HCT116 (cell line): ENCODE measurements around the gene GSG1L. TPM values are rescaled to one million over a fixed set of nuclear protein-coding genes. Genes with fewer than 3 reads are reported as not detected.

Experiments used
- ATAC-seq: fragments of 200-7000 bp; cut with Tn5 transposase; 2 replicates; pipeline ENCODE4 v1.9.1; 2020; ENCODE audit warnings: mild to moderate bottlenecking, moderate library complexity
- BruUV-seq: library from RNA; stranded (reverse); fragments of 400-500 nt; replicated peaks from 2 replicates; lab custom pipeline; 2021; lab: Mats Ljungman, UMichigan
- CTCF ChIA-PET: fragments of 300-600 bp; sonication (Branson Sonifier 250); formaldehyde crosslinking; loops from one replicate; lab custom pipeline; 2021; ENCODE audit warnings: antibody characterized with exemption; lab: Charles Lee
- POLR2A ChIA-PET: fragments of 300-600, 350-600 bp; sonication (Branson Sonifier 250); formaldehyde crosslinking; loops from one replicate; lab custom pipeline; 2021; ENCODE audit warnings: antibody characterized with exemption; lab: Charles Lee
- RAD21 ChIA-PET, 2 experiments: fragments of 300-600 bp; sonication (Branson Sonifier 250); formaldehyde crosslinking; loops; one replicate each; lab custom pipeline; 2023; ENCODE audit warnings: low total read pairs in 2 of 2; ENCODE audit not compliant: uncharacterized antibody in 2 of 2, unreplicated experiment in 2 of 2, low non-redundant PET in 1 of 2; lab: Charles Lee
- DNase-seq: peaks from one replicate; pipeline ENCODE4 v3.0.0-alpha.2; 2010; ENCODE audit warnings: low read depth, low spot score
- H2AFZ ChIP-seq: fragments of 200-600 bp; shearing (Covaris generic), sonication (generic); 2 replicates; pipeline ENCODE4 v1.6.1; 2017; ENCODE audit warnings: low read depth, mixed run types, mixed read lengths, antibody characterized with exemption, low read length; ENCODE audit not compliant: poor library complexity, severe bottlenecking
- H3K27ac ChIP-seq: 2 replicates; pipeline ENCODE4 v1.5.1; 2012; ENCODE audit warnings: low read depth, low read length
- H3K27me3 ChIP-seq: fragments of 200-600 bp; sonication (generic); 2 replicates; pipeline ENCODE4 v1.6.1; 2016; ENCODE audit warnings: mixed run types, low read length, mixed read lengths; ENCODE audit not compliant: insufficient read depth
- H3K36me3 ChIP-seq, 2 experiments: fragments of 200-500 bp in 1 of 2; fragments of 200-600 bp in 1 of 2; sonication (Bioruptor generic) in 1 of 2; sonication (generic) in 1 of 2; 2 replicates each; pipeline versions ENCODE4 v1.5.1 to v1.6.1; 2014 to 2016; ENCODE audit warnings: low read length in 2 of 2, inconsistent platforms in 1 of 2, mixed read lengths in 1 of 2, mixed run types in 1 of 2; ENCODE audit not compliant: insufficient read depth in 2 of 2, control insufficient read depth in 1 of 2
- H3K4me1 ChIP-seq, 2 experiments: fragments of 200-600 bp in 1 of 2; sonication (generic) in 1 of 2; 2 replicates each; pipeline versions ENCODE4 v1.5.1 to v1.6.1; 2012 to 2017; ENCODE audit warnings: low read length in 2 of 2, inconsistent platforms in 1 of 2, mild to moderate bottlenecking in 1 of 2, mixed read lengths in 1 of 2, mixed run types in 1 of 2, moderate library complexity in 1 of 2; ENCODE audit not compliant: insufficient read depth in 2 of 2, control insufficient read depth in 1 of 2
- H3K4me2 ChIP-seq: fragments of 200-600 bp; sonication (generic); 2 replicates; pipeline ENCODE4 v1.6.1; 2017; ENCODE audit warnings: mixed run types, low read length, mixed read lengths
- H3K4me3 ChIP-seq, 2 experiments: fragments of 200-600 bp in 1 of 2; sonication (generic) in 1 of 2; replicated peaks in 1 of 2; 2 replicates each; pipeline ENCODE4 v1.5.1; 2011 to 2016; ENCODE audit warnings: low read length in 2 of 2, control low read depth in 1 of 2, low read depth in 1 of 2, mild to moderate bottlenecking in 1 of 2, mixed read lengths in 1 of 2, mixed run types in 1 of 2
- H3K79me2 ChIP-seq: fragments of 200-600 bp; sonication (generic); 2 replicates; pipeline ENCODE4 v1.6.1; 2017; ENCODE audit warnings: mild to moderate bottlenecking, mixed run types, low read length, moderate library complexity, mixed read lengths; ENCODE audit not compliant: insufficient read depth
- H3K9ac ChIP-seq: fragments of 200-600 bp; sonication (generic); 2 replicates; pipeline ENCODE4 v1.6.1; 2016; ENCODE audit warnings: low read length, mixed read lengths
- H3K9me2 ChIP-seq: fragments of 200-600 bp; sonication (generic), shearing (Covaris generic); 2 replicates; pipeline ENCODE4 v1.6.1; 2017; ENCODE audit warnings: mixed run types, mild to moderate bottlenecking, moderate library complexity; ENCODE audit not compliant: insufficient read depth
- H3K9me3 ChIP-seq, 2 experiments: fragments of 200-500 bp in 1 of 2; fragments of 200-600 bp in 1 of 2; sonication (Bioruptor generic) in 1 of 2; sonication (generic) in 1 of 2; 2 replicates each; pipeline ENCODE4 v1.6.1; 2014 to 2017; ENCODE audit warnings: low read length in 2 of 2, mixed read lengths in 2 of 2, inconsistent platforms in 1 of 2, low read depth in 1 of 2, mild to moderate bottlenecking in 1 of 2, mixed run types in 1 of 2, moderate library complexity in 1 of 2; ENCODE audit not compliant: control insufficient read depth in 1 of 2, insufficient read depth in 1 of 2
- H4K20me1 ChIP-seq: fragments of 200-600 bp; sonication (generic), shearing (Covaris generic); 2 replicates; pipeline ENCODE4 v1.6.1; 2017; ENCODE audit warnings: mixed run types, mild to moderate bottlenecking, moderate library complexity; ENCODE audit not compliant: insufficient read depth
- CBX3 ChIP-seq: IDR thresholded peaks from 2 replicates; pipeline ENCODE4 v1.6.1; 2012; ENCODE audit warnings: low read depth
- CEBPB ChIP-seq: IDR thresholded peaks from 2 replicates; pipeline ENCODE4 v1.6.1; 2012; ENCODE audit warnings: low read depth
- EGR1 ChIP-seq: IDR thresholded peaks from 2 replicates; pipeline ENCODE4 v1.6.1; 2012; ENCODE audit warnings: low read depth
- ELF1 ChIP-seq: IDR thresholded peaks from 2 replicates; pipeline ENCODE4 v1.6.1; 2012; ENCODE audit warnings: low read depth, borderline replicate concordance
- EZH2 ChIP-seq: fragments of 200-600 bp; sonication (generic); IDR thresholded peaks from 2 replicates; pipeline ENCODE4 v1.6.1; 2017; ENCODE audit warnings: antibody characterized with exemption, mixed run types
- EZH2phosphoT487 ChIP-seq: fragments of 200-600 bp; IDR thresholded peaks from 2 replicates; pipeline ENCODE4 v1.6.1; 2018; ENCODE audit warnings: antibody characterized with exemption, borderline replicate concordance
- FOSL1 ChIP-seq: IDR thresholded peaks from 2 replicates; pipeline ENCODE4 v1.6.1; 2012; ENCODE audit warnings: low read depth
- POLR2AphosphoS5 ChIP-seq: IDR thresholded peaks from 2 replicates; pipeline ENCODE4 v1.6.1; 2011; ENCODE audit warnings: mild to moderate bottlenecking, low read depth, low read length, moderate library complexity
- RAD21 ChIP-seq: IDR thresholded peaks from 2 replicates; pipeline ENCODE4 v1.6.1; 2012; ENCODE audit warnings: low read depth, mild to moderate bottlenecking
- SIN3A ChIP-seq: IDR thresholded peaks from 2 replicates; pipeline ENCODE4 v1.6.1; 2012; ENCODE audit warnings: low read depth
- SP1 ChIP-seq: IDR thresholded peaks from 2 replicates; pipeline ENCODE4 v1.6.1; 2012; ENCODE audit warnings: low read depth
- SRF ChIP-seq: IDR thresholded peaks from 2 replicates; pipeline ENCODE4 v1.6.1; 2012; ENCODE audit warnings: low read depth
- ZFX ChIP-seq: fragments of 450-650 bp; IDR thresholded peaks from 2 replicates; pipeline ENCODE4 v1.6.1; 2017
- ZNF274 ChIP-seq: fragments of 200-500 bp; sonication (Bioruptor generic); IDR thresholded peaks from 2 replicates; pipeline ENCODE4 v1.6.1; 2014; ENCODE audit warnings: mild to moderate bottlenecking, low read depth, low read length, inconsistent platforms
- intact Hi-C: fragments of 100-400 bp; cut with micrococcal nuclease; formaldehyde crosslinking; loops from 2 replicates; pipeline ENCODE4 v1.10.0; 2022
- total RNA-seq: library from RNA; stranded (reverse); gene quantifications from one replicate; pipeline ENCODE4 v1.2.1, GENCODE V29; 2021; ENCODE audit not compliant: unreplicated experiment
- TF ChIP-seq, protein P1 (sequence below): IDR thresholded peaks from 2 replicates; pipeline ENCODE4 v1.6.1; 2012; ENCODE audit warnings: low read depth
- TF ChIP-seq, protein P2 (sequence below): IDR thresholded peaks from 2 replicates; pipeline ENCODE4 v1.6.1; 2011; ENCODE audit warnings: mild to moderate bottlenecking, low read length, moderate library complexity; ENCODE audit not compliant: insufficient replicate concordance; ENCODE audit errors: extremely low read depth

GSG1L gene
- total RNA-seq, 1 experiment from 2014 or later: not detected

DNA sequence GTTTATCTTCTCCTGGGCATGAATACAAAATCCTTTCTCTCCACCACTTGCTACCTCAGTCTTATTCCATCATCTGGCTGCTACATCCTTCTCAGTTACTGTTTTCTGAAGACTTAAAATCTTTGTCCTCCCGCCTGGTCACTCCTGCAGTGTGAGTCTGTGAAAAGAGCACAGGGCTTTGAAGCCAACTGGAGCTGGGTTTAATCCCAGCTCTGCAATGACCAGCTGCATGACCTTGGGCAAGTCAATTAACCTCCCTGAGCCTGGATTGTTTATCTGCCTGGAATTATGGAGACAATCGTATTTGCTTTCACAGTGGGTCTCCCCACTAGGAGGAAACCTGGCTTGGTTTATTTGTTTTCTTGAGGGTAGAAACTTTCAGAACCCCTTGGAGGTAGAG is 183.2 kb downstream of the GSG1L start:
- CTCF ChIA-PET: interaction anchor here (0.8 kb wide), 1 partner anchor 12 kb away, joined by 3 read pairs; no protein-coding TSS in a partner anchor
- POLR2A ChIA-PET: no interaction called here
- H3K4me2 ChIP-seq: no peak overlapping the region
- H3K4me1 ChIP-seq: no peaks in the 10 kb centered on the region
- H3K79me2 ChIP-seq: no peaks in the 10 kb centered on the region
- BruUV-seq: no TSS peak
- H3K9me2 ChIP-seq: no peaks in the 10 kb centered on the region
- H3K27ac ChIP-seq: no peak overlapping the region
- RAD21 ChIA-PET: no interaction called here
- H3K9ac ChIP-seq: no peak overlapping the region
- H3K27me3 ChIP-seq: no peaks in the 10 kb centered on the region
- TF ChIP-seq CBX3: no peak
- intact Hi-C loops: no loop called here
- H3K4me3 ChIP-seq: no peak overlapping the region
- H2AFZ ChIP-seq: no peak overlapping the region
- no peaks in the 10 kb centered on the region for H4K20me1 ChIP-seq
- ATAC-seq: no peak
- H3K9me3 ChIP-seq: peaks cover 0 to 5% of the 10 kb centered on the region in 2 experiments; a peak in 2 of 4 replicates
- DNase-seq: no peak
- no peaks in the 10 kb centered on the region for H3K36me3 ChIP-seq

DNA sequence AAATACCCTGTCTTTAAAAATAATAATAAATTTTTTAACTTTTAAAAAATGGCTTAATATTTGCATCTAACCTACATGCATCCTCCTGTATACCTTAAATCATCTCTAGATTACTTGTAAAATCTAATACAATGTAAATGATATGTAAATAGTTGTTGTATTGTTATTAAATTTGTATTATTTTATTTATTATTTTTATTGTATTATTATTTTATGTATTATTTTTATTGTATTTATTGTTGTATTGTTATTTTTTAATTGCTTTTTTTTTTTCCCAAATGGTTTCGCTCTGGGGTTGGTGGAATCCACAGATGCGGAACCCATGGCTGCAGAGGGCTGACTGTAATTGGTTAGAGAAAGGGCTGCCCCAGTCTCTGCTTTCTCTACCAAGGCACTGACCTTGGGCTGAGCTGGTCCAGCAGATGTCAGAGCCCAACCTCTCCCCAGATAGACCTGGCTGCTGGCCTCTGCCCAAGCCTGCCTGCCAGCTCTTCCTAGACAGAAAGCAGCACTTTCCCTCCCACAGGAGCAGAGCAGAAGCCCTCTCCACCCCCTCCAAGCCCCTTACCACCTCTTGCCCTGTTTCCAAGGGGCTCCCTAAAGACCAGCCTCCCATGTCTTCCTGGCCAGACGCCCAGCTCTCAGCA is 183.8 kb downstream of the GSG1L start:
- H3K4me3 ChIP-seq: no peak overlapping the region
- intact Hi-C loops: no loop called here
- no peaks in the 10 kb centered on the region for H3K4me1 ChIP-seq
- BruUV-seq: no TSS peak
- no peak overlapping the region for H3K9ac ChIP-seq
- no peak overlapping the region for H3K4me2 ChIP-seq
- ChIA-PET CTCF (no interaction called here), POLR2A (no interaction called here), RAD21 (no interaction called here)
- no peaks in the 10 kb centered on the region for H3K9me2 ChIP-seq
- no peak overlapping the region for H2AFZ ChIP-seq
- H3K36me3 ChIP-seq: no peaks in the 10 kb centered on the region
- no peak overlapping the region for H3K27ac ChIP-seq
- DNase-seq (no peak), ATAC-seq (no peak)
- peaks cover 0 to 6% of the 10 kb centered on the region in 2 experiments; a peak in 2 of 4 replicates for H3K9me3 ChIP-seq
- no peaks in the 10 kb centered on the region for H3K79me2 ChIP-seq
- no peaks in the 10 kb centered on the region for H4K20me1 ChIP-seq
- no peaks in the 10 kb centered on the region for H3K27me3 ChIP-seq
- TF ChIP-seq EZH2phosphoT487 (no peak), CEBPB (no peak), ZNF274 (no peak), CBX3 (no peak), EZH2 (no peak), ZFX (no peak), SRF (no peak), ELF1 (no peak), FOSL1 (no peak), RAD21 (no peak), SIN3A (no peak), EGR1 (no peak), POLR2AphosphoS5 (no peak), SP1 (no peak)
- TF ChIP-seq, protein P1, sequence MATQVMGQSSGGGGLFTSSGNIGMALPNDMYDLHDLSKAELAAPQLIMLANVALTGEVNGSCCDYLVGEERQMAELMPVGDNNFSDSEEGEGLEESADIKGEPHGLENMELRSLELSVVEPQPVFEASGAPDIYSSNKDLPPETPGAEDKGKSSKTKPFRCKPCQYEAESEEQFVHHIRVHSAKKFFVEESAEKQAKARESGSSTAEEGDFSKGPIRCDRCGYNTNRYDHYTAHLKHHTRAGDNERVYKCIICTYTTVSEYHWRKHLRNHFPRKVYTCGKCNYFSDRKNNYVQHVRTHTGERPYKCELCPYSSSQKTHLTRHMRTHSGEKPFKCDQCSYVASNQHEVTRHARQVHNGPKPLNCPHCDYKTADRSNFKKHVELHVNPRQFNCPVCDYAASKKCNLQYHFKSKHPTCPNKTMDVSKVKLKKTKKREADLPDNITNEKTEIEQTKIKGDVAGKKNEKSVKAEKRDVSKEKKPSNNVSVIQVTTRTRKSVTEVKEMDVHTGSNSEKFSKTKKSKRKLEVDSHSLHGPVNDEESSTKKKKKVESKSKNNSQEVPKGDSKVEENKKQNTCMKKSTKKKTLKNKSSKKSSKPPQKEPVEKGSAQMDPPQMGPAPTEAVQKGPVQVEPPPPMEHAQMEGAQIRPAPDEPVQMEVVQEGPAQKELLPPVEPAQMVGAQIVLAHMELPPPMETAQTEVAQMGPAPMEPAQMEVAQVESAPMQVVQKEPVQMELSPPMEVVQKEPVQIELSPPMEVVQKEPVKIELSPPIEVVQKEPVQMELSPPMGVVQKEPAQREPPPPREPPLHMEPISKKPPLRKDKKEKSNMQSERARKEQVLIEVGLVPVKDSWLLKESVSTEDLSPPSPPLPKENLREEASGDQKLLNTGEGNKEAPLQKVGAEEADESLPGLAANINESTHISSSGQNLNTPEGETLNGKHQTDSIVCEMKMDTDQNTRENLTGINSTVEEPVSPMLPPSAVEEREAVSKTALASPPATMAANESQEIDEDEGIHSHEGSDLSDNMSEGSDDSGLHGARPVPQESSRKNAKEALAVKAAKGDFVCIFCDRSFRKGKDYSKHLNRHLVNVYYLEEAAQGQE: no peak
- TF ChIP-seq, protein P2, sequence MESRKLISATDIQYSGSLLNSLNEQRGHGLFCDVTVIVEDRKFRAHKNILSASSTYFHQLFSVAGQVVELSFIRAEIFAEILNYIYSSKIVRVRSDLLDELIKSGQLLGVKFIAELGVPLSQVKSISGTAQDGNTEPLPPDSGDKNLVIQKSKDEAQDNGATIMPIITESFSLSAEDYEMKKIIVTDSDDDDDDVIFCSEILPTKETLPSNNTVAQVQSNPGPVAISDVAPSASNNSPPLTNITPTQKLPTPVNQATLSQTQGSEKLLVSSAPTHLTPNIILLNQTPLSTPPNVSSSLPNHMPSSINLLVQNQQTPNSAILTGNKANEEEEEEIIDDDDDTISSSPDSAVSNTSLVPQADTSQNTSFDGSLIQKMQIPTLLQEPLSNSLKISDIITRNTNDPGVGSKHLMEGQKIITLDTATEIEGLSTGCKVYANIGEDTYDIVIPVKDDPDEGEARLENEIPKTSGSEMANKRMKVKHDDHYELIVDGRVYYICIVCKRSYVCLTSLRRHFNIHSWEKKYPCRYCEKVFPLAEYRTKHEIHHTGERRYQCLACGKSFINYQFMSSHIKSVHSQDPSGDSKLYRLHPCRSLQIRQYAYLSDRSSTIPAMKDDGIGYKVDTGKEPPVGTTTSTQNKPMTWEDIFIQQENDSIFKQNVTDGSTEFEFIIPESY: no peak
